Kidney (tissue), 14 donors: ENCODE data around the gene BDH1. TPM values are rescaled to one million over a fixed set of nuclear protein-coding genes. Genes with fewer than 3 reads are reported as not detected.
"Not testable (repeated sequence)": the region's sequence is repeated elsewhere in the genome, so short reads cannot be mapped to it uniquely, and the experiment has no call there.

ENCODE experiments used
- DNase-seq, 5 donors: peaks; one replicate each; pipeline ENCODE4 v3.0.0-alpha.2; 2013 to 2020
- FAIRE-seq: peaks from 2 replicates; lab custom pipeline; 2012; peaks lifted over from hg19 to GRCh38; lab: Jason Lieb, UNC
- H3K27ac ChIP-seq, 2 donors: one replicate each; pipeline ENCODE4 v1.7.0; 2013; ENCODE audit warnings: low read depth in 2 of 2, low read length in 2 of 2, inconsistent platforms in 1 of 2
- H3K27me3 ChIP-seq: one replicate; pipeline ENCODE4 v1.7.1; 2013; ENCODE audit warnings: low read length, inconsistent platforms; ENCODE audit not compliant: control insufficient read depth, insufficient read depth
- H3K36me3 ChIP-seq, 3 donors: one replicate each; pipeline versions ENCODE4 v1.7.0 to v1.7.1; 2013; ENCODE audit warnings: low read length in 3 of 3, control low read depth in 1 of 3, inconsistent platforms in 1 of 3; ENCODE audit not compliant: insufficient read depth in 3 of 3, control insufficient read depth in 2 of 3
- H3K4me1 ChIP-seq, 3 donors: one replicate each; pipeline versions ENCODE4 v1.7.0 to v1.7.1; 2013; ENCODE audit warnings: low read length in 3 of 3, inconsistent platforms in 1 of 3, low read depth in 1 of 3; ENCODE audit not compliant: control insufficient read depth in 2 of 3, insufficient read depth in 2 of 3
- H3K4me3 ChIP-seq, 3 donors: one replicate each; pipeline versions ENCODE4 v1.7.0 to v1.8.1; 2013; ENCODE audit warnings: low read length in 3 of 3, control low read depth in 1 of 3, inconsistent platforms in 1 of 3
- H3K9ac ChIP-seq, 3 donors: one replicate each; pipeline versions ENCODE4 v1.7.0 to v1.7.1; 2013; ENCODE audit warnings: low read length in 3 of 3, control low read depth in 1 of 3, inconsistent platforms in 1 of 3
- H3K9me3 ChIP-seq, 3 donors: one replicate each; pipeline versions ENCODE4 v1.7.0 to v1.7.1; 2013; ENCODE audit warnings: low read length in 3 of 3, control low read depth in 1 of 3, inconsistent platforms in 1 of 3; ENCODE audit not compliant: control insufficient read depth in 2 of 3, insufficient read depth in 1 of 3
- intact Hi-C: fragments of 100-400 bp; cut with DNase I; formaldehyde crosslinking; loops from one replicate; pipeline ENCODE4 v1.11.1; 2022
- polyA plus RNA-seq: library from polyadenylated mRNA; stranded (reverse); fragments of 350-450 nt; fragmentation: Illumina TruSeq; extraction: RNeasy Lipid Tissue Mini Kit (QIAGEN cat#74804); gene quantifications from one replicate; pipeline ENCODE4 v1.2.3, GENCODE V29; 2014; ENCODE audit warnings: low read depth, low replicate concordance; ENCODE audit not compliant: insufficient read depth
- total RNA-seq: library from RNA; stranded (reverse); fragmentation: NEBNext Ultra II Directional; extraction: Animal tissue kit (Norgen Biotek cat#: 25700); gene quantifications from one replicate; pipeline ENCODE4 v1.2.1, GENCODE V29; 2021
- TF ChIP-seq, protein P1 (sequence below): IDR thresholded peaks from 3 replicates; pipeline ENCODE4 v1.5.1; 2012; ENCODE audit warnings: mild to moderate bottlenecking, moderate library complexity, borderline replicate concordance; ENCODE audit not compliant: insufficient read depth; ENCODE audit errors: extremely low read depth
- donor health status: control.
- donor health status: control.
- donor health status: control.
- donor health status: control.
- donor health status: control.
- donor health status: DM: yes; HTN: yes; CAD: no.
- donor health status: Normal renal cell carcinoma (clear cell type).

Gene BDH1
- total and polyA plus RNA-seq, 2 donors from 2014 or later, result 21.2 to 49.6 TPM

- TF ChIP-seq, protein P1, sequence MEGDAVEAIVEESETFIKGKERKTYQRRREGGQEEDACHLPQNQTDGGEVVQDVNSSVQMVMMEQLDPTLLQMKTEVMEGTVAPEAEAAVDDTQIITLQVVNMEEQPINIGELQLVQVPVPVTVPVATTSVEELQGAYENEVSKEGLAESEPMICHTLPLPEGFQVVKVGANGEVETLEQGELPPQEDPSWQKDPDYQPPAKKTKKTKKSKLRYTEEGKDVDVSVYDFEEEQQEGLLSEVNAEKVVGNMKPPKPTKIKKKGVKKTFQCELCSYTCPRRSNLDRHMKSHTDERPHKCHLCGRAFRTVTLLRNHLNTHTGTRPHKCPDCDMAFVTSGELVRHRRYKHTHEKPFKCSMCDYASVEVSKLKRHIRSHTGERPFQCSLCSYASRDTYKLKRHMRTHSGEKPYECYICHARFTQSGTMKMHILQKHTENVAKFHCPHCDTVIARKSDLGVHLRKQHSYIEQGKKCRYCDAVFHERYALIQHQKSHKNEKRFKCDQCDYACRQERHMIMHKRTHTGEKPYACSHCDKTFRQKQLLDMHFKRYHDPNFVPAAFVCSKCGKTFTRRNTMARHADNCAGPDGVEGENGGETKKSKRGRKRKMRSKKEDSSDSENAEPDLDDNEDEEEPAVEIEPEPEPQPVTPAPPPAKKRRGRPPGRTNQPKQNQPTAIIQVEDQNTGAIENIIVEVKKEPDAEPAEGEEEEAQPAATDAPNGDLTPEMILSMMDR, result no peak
- Histone ChIP-seq H3K9ac (no peak overlapping the region), H3K4me1 (no peaks in the 10 kb centered on the region), H3K27ac (no peak overlapping the region), H3K4me3 (no peak overlapping the region), H3K27me3 (no peaks in the 10 kb centered on the region), H3K36me3 (no peaks in the 10 kb centered on the region), H3K9me3 (no peaks in the 10 kb centered on the region)
- FAIRE-seq (no peak), DNase-seq (no peak)
- intact Hi-C loops, result no loop called here
Measured at GRCh38 chr3:197577366-197578074, 21.8 kb upstream of the BDH1 start.

DNA sequence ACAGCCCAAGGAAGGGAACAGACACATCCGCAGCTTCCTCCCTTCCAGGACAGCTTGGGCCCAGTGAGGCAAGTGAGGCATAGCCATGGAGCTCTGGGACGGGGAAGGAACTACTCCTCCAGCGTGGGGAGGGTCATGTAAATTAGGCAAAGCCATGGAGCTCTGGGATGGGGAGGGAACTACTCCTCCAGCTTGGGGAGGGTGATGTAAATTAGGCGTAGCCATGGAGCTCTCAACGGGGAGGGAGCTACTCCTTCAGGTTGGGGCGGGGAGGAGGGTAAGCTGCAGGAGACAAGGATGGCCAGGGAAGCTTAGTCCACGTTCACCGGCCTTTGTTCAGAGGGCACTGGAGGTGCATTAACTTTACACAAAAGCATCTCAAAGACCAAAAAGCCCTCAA is 21.1 kb upstream of the BDH1 start:
- H3K4me1 ChIP-seq, result no peaks in the 10 kb centered on the region
- TF ChIP-seq, protein P1, result no peak
- DNase-seq (no peak), FAIRE-seq (no peak)
- H3K4me3 ChIP-seq, result no peak overlapping the region
- H3K9ac ChIP-seq, result no peak overlapping the region
- H3K9me3 ChIP-seq, result no peaks in the 10 kb centered on the region
- H3K27me3 ChIP-seq, result no peaks in the 10 kb centered on the region
- no peak overlapping the region for H3K27ac ChIP-seq
- H3K36me3 ChIP-seq, result no peaks in the 10 kb centered on the region
- intact Hi-C loops, result no loop called here

DNA sequence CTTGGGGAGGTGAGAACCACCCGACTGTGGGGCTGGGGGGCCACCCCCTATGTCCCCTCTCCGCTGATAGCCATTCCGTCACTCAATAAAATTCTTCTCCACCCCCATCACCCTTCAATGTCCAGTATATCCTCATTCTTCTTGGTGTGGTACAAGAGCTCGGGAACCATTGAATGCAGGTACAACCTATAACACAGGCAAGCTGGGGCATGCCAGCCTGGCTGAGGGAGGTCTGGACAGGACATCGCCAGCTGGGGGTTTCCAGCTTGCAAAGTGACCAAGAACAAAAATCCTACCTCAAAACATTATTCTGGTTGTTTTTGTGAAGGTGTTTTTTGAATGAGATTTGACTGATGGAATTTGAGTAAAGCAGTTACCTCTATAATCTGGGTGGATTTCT is 19.6 kb upstream of the BDH1 start:
- DNase-seq, result no peak
- Histone ChIP-seq H3K27ac (no peak overlapping the region), H3K4me1 (no peaks in the 10 kb centered on the region), H3K36me3 (no peaks in the 10 kb centered on the region), H3K27me3 (no peaks in the 10 kb centered on the region), H3K9ac (no peak overlapping the region), H3K4me3 (no peak overlapping the region), H3K9me3 (no peaks in the 10 kb centered on the region)
- intact Hi-C loops, result no loop called here
- FAIRE-seq, result no peak
- TF ChIP-seq, protein P1, result no peak

- H3K27me3 ChIP-seq, intact Hi-C loops, H3K9ac ChIP-seq, FAIRE-seq, H3K36me3 ChIP-seq, H3K4me3 ChIP-seq, H3K27ac ChIP-seq, H3K9me3 ChIP-seq, DNase-seq, H3K4me1 ChIP-seq: not testable (repeated sequence)
Measured at GRCh38 chr3:197574396-197574991, 18.7 kb upstream of the BDH1 start.
